Tibial artery (tissue), 4 donors: ENCODE data around the gene SENP1.
"Not testable (repeated sequence)": the region's sequence is repeated elsewhere in the genome, so short reads cannot be mapped to it uniquely, and the experiment has no call there.

Experiments
- DNase-seq, 2 donors: peaks; one replicate each; pipeline ENCODE4 v3.0.0-alpha.2; 2019
- H3K27ac ChIP-seq, 2 donors: fragments of 200-600 bp; sonication (generic) in 1 of 2; 1 replicate in 1 of 2; 2 replicates in 1 of 2; pipeline ENCODE4 v1.5.1; 2018 to 2019; ENCODE audit warnings: mild to moderate bottlenecking in 1 of 2
- H3K27me3 ChIP-seq, 2 donors: fragments of 200-600 bp; sonication (generic) in 1 of 2; one replicate each; pipeline versions ENCODE4 v1.5.1 to v1.6.0; 2016 to 2019
- H3K36me3 ChIP-seq, 3 donors: fragments of 200-600 bp; sonication (generic) in 2 of 3; one replicate each; pipeline ENCODE4 v1.5.1; 2016 to 2019; ENCODE audit warnings: mild to moderate bottlenecking in 2 of 3
- H3K4me1 ChIP-seq, 4 donors: fragments of 200-600 bp; sonication (generic) in 2 of 4; 1 replicate in 3 of 4; 2 replicates in 1 of 4; pipeline ENCODE4 v1.5.1; 2016 to 2019
- H3K4me3 ChIP-seq, 2 donors: fragments of 200-600 bp; sonication (generic) in 1 of 2; 1 replicate in 1 of 2; 2 replicates in 1 of 2; pipeline ENCODE4 v1.5.1; 2018 to 2019; ENCODE audit warnings: mild to moderate bottlenecking in 2 of 2
- H3K9me3 ChIP-seq, 3 donors: fragments of 200-600 bp; sonication (generic) in 1 of 3; one replicate each; pipeline ENCODE4 v1.5.1; 2016 to 2019
- CTCF ChIP-seq, 2 experiments: fragments of 200-600 bp in 1 of 2; fragments of 450-650 bp in 1 of 2; IDR thresholded peaks; one replicate each; pipeline ENCODE4 v1.5.1; 2017 to 2019; ENCODE audit warnings: antibody characterized with exemption in 2 of 2, mild to moderate bottlenecking in 1 of 2, moderate library complexity in 1 of 2
- intact Hi-C: fragments of 100-400 bp; cut with DNase I; formaldehyde crosslinking; loops from one replicate; pipeline ENCODE4 v1.15.0; 2023; ENCODE audit warnings: low total_unique reads

Gene SENP1

DNA sequence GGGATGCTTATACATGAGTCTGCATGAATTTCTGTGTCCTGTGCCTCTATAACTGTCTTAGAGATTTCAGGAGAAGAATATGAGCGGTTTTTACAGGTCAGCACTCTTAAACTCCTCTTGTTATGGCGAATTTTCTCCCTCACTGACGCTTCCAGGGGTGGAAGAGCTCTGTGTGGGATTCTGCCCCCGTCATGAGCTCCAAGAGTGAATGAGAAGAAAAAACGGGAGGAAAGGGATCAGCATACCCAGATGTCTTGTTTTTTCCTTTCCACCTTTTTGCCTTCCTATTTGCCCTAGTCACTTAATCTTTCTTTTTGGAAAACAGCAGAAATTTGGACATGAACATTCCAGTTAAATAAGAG lies 13.9 kb upstream of the SENP1 start:
- peaks cover 0 to 15% (median 8%) of the 10 kb centered on the region in 4 donors for H3K4me1 ChIP-seq
- no peaks in the 10 kb centered on the region for H3K9me3 ChIP-seq
- no peak for DNase-seq
- H3K4me3 ChIP-seq, result peak overlapping the region; percentile 68 to 86
- no peaks in the 10 kb centered on the region for H3K27me3 ChIP-seq
- TF ChIP-seq CTCF (IDR thresholded peaks at IDR 0.05), result no peak
- peaks cover 0 to 23% (median 0%) of the 10 kb centered on the region in 3 donors for H3K36me3 ChIP-seq
- intact Hi-C loops, result no loop called here
- peak overlapping the region; percentile 66 to 75 for H3K27ac ChIP-seq

DNA sequence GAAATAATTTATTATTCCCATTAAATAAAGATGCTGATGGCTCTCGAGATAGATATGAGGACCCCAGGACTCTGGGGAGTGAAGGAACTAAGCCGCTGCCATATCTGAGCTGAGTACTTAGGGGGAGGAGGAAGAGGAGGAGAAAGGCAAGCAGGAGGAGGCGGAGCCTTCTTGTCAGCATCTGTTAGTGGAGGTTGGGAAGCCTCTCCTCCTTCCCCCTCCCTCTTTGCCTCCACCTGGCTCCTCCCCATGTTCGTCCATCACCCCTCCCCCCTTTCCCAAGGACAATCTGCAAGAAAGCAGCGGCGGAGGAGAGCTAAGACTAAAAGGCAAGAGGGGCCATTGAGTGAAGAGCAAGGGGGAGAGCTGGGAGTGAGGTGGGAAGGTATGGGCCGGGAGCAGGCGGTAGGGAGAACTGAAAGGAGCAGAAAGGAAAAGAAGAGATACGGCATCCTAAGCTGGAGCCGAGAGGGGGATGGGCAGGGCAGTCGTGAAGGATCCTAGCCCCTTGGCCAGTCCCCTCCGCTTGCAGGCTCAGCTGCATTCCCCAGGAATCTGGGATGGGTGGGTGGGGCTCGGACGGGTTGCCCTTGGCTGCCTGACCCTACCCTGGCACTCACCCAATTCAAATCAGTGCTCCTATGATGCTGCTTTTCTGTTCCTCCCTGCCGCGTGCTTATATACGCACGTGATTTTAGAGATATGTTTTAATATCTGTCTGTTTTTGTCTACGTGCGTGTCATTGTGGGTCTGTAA lies 13.4 kb upstream of the SENP1 start, which contains the start of gene PFKM:
PFKM (plus strand) TSS at position 287 of the 756 bp plus-strand sequence. CDS start 3,411 bp downstream, outside the sequence.
- Histone ChIP-seq H3K27ac (peak within 1 kb of the TSS; percentile 66 to 75), H3K4me3 (peak within 1 kb of the TSS; percentile 68 to 86), H3K27me3 (no peaks in the 10 kb centered on the region), H3K36me3 (peaks cover 0 to 17% (median 0%) of the 10 kb centered on the region in 3 donors), H3K4me1 (peaks cover 0 to 15% (median 8%) of the 10 kb centered on the region in 4 donors), H3K9me3 (no peaks in the 10 kb centered on the region)
- DNase-seq, result peak; percentile 87 to 93
- TF ChIP-seq CTCF (IDR thresholded peaks at IDR 0.05), result no peak
- intact Hi-C loops, result no loop called here

DNA sequence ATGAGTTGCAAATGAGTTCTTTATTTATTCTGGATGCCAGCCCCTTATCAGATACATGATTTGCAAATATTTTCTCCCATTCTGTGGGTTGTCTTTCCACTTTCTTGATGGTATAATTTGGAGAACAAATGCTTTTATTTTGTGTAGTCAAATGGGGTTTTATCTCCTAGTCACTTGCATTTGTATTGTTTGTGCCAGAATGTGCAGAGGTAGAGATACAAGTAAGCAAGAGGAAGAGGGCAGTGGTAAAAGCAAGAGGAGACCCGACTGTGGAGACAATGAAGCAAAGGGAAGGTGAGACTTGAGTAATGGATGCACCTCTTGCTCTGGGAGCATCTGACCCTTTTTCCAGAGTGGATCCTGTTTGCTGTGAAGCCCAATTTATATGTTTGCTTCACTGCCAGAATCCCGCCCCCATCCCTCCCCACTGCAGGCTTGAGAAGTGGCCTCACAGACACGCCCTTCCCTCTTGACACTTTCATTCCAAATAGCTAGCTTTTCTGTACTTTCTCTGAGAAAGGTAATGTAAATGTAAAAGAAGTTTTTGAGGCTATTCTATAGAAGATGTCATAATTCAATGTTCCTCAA lies 12.5 kb upstream of the SENP1 start:
- H3K27ac ChIP-seq, result peak overlapping the region; percentile 66 to 75
- peaks cover 0 to 8% (median 0%) of the 10 kb centered on the region in 3 donors for H3K36me3 ChIP-seq
- DNase-seq, result no peak
- H3K4me1 ChIP-seq, result peaks cover 0 to 15% (median 8%) of the 10 kb centered on the region in 4 donors
- no peaks in the 10 kb centered on the region for H3K9me3 ChIP-seq
- no peak for TF ChIP-seq CTCF (IDR thresholded peaks at IDR 0.05)
- H3K4me3 ChIP-seq, result peak overlapping the region; percentile 68 to 86
- intact Hi-C loops, result no loop called here
- peaks cover 0 to 2% of the 10 kb centered on the region in 2 donors for H3K27me3 ChIP-seq

DNA sequence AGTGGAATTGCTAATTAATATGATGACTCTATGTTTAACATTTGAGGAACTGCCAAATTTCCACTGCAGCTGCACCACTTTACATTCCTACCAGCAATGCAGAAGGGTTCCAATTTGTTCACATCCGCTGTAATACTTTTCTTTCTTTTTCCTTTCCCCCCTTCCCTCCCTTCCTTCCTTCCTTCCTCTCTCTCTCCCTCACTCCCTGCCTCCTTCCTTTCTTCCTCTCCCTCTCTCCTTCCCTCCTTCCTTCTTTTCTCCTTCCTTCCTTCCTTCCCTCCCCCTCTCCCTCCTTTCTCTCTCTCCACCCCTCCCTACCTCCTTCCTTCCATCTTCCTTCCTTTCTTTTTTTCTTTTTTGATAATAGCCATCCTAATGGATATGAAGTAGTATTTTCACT lies 10.1 kb upstream of the SENP1 start:
- H3K27me3 ChIP-seq, result peaks cover 0 to 2% of the 10 kb centered on the region in 2 donors
- no peak overlapping the region for H3K4me3 ChIP-seq
- H3K27ac ChIP-seq, result no peak overlapping the region
- H3K9me3 ChIP-seq, result no peaks in the 10 kb centered on the region
- no peak for DNase-seq
- no peak for TF ChIP-seq CTCF (IDR thresholded peaks at IDR 0.05)
- intact Hi-C loops, result no loop called here
- H3K4me1 ChIP-seq, result peaks cover 0 to 15% (median 8%) of the 10 kb centered on the region in 4 donors
- no peaks in the 10 kb centered on the region for H3K36me3 ChIP-seq

- H3K27me3 ChIP-seq, intact Hi-C loops, H3K36me3 ChIP-seq, H3K4me1 ChIP-seq, H3K4me3 ChIP-seq, H3K27ac ChIP-seq, DNase-seq, H3K9me3 ChIP-seq: not testable (repeated sequence)
Observed at GRCh38 chr12:48111312-48111693, 5.4 kb upstream of the SENP1 start.

GRCh38 chr12:48110691-48111311 lies 4.9 kb upstream of the SENP1 start:
- Histone ChIP-seq H3K4me3 (no peak overlapping the region), H3K36me3 (no peaks in the 10 kb centered on the region), H3K4me1 (peaks cover 0 to 10% (median 6%) of the 10 kb centered on the region in 4 donors), H3K9me3 (no peaks in the 10 kb centered on the region), H3K27me3 (peaks cover 0 to 2% of the 10 kb centered on the region in 2 donors), H3K27ac (no peak overlapping the region)
- no peak for TF ChIP-seq CTCF (IDR thresholded peaks at IDR 0.05)
- intact Hi-C loops, result no loop called here
- no peak for DNase-seq
